IPS DF 6.9 (cell line): ENCODE measurements around the gene ZIM2.

Experiments used
- DNase-seq: peaks from one replicate; pipeline ENCODE4 v3.0.0-alpha.2; 2013; ENCODE audit warnings: low read depth, low spot score
- H3K27ac ChIP-seq: one replicate; pipeline ENCODE4 v1.5.1; 2013; ENCODE audit warnings: low read length, control low read depth
- H3K27me3 ChIP-seq: 2 replicates; pipeline ENCODE4 v1.6.1; 2013; ENCODE audit warnings: mild to moderate bottlenecking, low read length; ENCODE audit not compliant: control insufficient read depth, insufficient read depth
- H3K36me3 ChIP-seq: 2 replicates; pipeline ENCODE4 v1.6.1; 2013; ENCODE audit warnings: low read length; ENCODE audit not compliant: control insufficient read depth, insufficient read depth
- H3K4me1 ChIP-seq: 2 replicates; pipeline ENCODE4 v1.6.1; 2013; ENCODE audit warnings: low read length; ENCODE audit not compliant: control insufficient read depth, insufficient read depth
- H3K4me3 ChIP-seq: 2 replicates; pipeline ENCODE4 v1.5.1; 2013; ENCODE audit warnings: mild to moderate bottlenecking, low read length
- H3K9me3 ChIP-seq: 2 replicates; pipeline ENCODE4 v1.6.1; 2013; ENCODE audit warnings: low read length, inconsistent platforms; ENCODE audit not compliant: control insufficient read depth, insufficient read depth
- WGBS: extraction: QIAGEN DNeasy Blood & Tissue Kit; methylation state at CpG from one replicate; pipeline ENCODE4 v1.1.7; 2013; ENCODE audit warnings: mixed read lengths, missing lambda C conversion rate; ENCODE audit not compliant: insufficient read length, insufficient coverage; 5-methylcytosine and 5-hydroxymethylcytosine counted together

Gene ZIM2

DNA sequence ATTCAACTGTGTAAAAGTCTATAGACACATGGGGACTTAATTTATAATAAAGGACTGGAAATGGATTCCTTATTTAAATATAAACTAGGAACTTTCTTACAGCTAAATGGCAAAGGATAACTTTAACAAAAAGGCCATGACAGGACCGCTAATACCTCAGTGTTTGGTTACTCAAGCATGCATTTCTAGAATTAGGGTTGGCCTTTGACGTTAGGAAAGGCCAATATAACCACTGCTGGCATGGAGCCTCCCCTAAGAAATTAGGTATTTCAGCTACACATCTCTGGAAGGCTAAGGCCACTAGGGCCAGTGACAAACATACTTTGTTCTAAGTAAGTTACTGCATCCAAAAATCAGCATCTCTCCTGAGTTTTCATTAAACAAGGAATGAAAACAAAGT, 9.3 kb downstream of the ZIM2 start:
- Histone ChIP-seq H3K4me3 (no peak overlapping the region), H3K36me3 (no peaks in the 10 kb centered on the region), H3K9me3 (peaks cover 17% of the 10 kb centered on the region), H3K4me1 (no peaks in the 10 kb centered on the region), H3K27ac (no peak overlapping the region), H3K27me3 (no peaks in the 10 kb centered on the region)
- no peak for DNase-seq
- no CpG with 5 or more reads among the region's 2 CpGs for WGBS

DNA sequence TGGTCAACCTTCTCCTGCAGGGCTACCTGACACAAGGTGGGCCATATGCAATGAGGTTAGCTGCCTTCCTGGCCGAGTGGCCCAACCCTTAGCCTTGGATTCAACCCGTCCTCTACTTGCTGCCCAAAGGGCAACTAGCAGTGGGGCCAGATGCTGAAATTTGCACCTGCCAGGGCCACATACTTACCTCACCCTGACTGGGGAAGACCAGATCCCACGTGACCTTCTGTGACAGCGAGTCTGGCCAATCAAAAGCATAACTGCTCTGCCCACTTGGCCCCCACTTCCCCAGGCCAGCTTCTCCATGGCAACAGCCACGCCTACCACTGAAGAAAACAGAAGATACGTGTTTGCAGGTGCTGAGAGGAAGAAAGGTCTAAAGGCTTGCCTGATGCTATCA, 10.9 kb downstream of the ZIM2 start:
- Histone ChIP-seq H3K4me3 (no peak overlapping the region), H3K27me3 (no peaks in the 10 kb centered on the region), H3K27ac (no peak overlapping the region), H3K36me3 (no peaks in the 10 kb centered on the region), H3K9me3 (peaks cover 20% of the 10 kb centered on the region), H3K4me1 (no peaks in the 10 kb centered on the region)
- WGBS, result no CpG with 5 or more reads among the region's 6 CpGs
- no peak for DNase-seq

DNA sequence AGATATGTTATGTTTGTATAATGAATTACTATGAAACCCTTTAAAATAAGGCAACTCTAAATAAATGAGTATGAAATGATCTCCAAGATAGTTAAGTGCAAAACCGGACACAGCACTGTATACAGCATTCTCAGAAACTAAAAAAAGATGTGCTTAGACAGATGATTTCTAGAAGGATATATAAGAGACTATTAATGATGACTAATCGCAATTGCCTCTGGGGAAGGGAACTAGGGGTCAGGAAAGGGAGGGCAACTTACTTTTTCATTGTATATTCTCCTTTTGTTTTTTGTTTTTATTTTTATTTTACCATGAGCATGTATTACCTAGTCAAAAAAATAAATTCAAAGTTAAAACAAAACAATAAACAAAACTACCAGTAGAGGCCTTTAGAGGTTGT, 12.8 kb downstream of the ZIM2 start:
- no peaks in the 10 kb centered on the region for H3K27me3 ChIP-seq
- WGBS, result no CpG with 5 or more reads among the region's 2 CpGs
- H3K27ac ChIP-seq, result no peak overlapping the region
- no peaks in the 10 kb centered on the region for H3K4me1 ChIP-seq
- DNase-seq, result no peak
- H3K36me3 ChIP-seq, result no peaks in the 10 kb centered on the region
- H3K9me3 ChIP-seq, result peaks cover 22% of the 10 kb centered on the region
- no peak overlapping the region for H3K4me3 ChIP-seq

DNA sequence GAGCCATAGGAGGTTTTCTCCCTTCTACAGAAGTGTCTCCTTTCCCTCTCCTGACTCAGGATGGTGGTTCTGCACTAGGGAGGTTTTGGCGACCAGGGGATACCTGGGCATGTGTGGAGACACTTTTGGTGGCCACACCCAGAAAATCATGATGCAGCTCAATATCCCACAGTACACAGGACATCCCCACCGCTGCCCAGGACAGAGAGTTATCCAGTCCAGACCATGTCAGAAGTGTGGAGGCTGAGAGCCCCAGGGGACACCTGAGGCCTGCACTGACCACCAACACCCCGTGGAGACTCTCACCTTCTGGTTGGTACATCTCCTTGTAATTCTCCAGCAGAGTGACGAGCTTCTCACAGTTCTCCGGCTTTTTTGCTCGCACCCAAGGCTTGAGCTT, 16.6 kb downstream of the ZIM2 start:
- no CpG with 5 or more reads among the region's 6 CpGs for WGBS
- Histone ChIP-seq H3K9me3 (peaks cover 23% of the 10 kb centered on the region), H3K27me3 (no peaks in the 10 kb centered on the region), H3K4me3 (no peak overlapping the region), H3K27ac (no peak overlapping the region), H3K36me3 (no peaks in the 10 kb centered on the region), H3K4me1 (no peaks in the 10 kb centered on the region)
- no peak for DNase-seq

DNA sequence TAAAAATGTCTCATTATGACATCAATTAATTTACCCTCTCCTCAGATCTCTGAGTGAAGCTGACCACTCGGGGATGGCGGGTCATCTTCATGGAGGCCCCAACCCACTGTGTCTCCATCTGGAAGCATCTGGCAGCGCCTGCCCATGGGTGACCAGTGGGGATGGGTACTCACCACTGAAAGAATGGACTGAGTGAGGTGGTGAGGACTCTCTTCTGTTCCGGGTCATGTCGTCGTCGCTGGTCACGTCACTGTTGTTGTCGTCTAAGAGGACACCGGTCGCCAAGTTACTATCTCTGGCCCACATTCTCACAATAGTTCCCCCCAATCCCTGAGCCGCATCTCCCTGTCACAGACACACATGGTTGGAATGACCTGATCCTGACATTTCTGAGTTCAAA, 17.1 kb downstream of the ZIM2 start:
- H3K36me3 ChIP-seq, result no peaks in the 10 kb centered on the region

DNA sequence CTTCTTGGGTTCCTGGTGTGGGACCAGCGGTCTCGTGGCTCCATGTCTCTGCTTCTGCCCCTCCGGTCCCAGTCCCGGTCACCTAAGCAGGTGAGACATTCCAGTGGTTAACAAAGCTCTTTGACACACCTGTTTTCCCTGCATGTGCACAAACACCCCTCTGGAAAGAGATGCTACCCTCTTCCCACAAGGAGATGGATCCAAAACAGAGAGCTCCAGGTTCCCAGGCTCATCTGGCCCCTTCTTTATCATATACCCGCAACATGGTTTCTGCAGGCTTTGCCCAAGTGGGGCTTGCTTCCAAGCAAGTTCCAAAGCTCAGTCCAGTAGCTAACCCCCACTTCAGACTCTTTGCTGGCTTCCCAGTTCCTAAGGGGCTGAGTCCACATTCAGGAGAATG, 17.8 kb downstream of the ZIM2 start:
- DNase-seq, result no peak
- peaks cover 28% of the 10 kb centered on the region for H3K9me3 ChIP-seq
- no peaks in the 10 kb centered on the region for H3K4me1 ChIP-seq
- no peaks in the 10 kb centered on the region for H3K36me3 ChIP-seq
- WGBS, result no CpG with 5 or more reads among the region's 5 CpGs
- H3K4me3 ChIP-seq, result no peak overlapping the region
- no peak overlapping the region for H3K27ac ChIP-seq
- no peaks in the 10 kb centered on the region for H3K27me3 ChIP-seq

More for the DNA sequence above, 17.1 kb downstream of the ZIM2 start:
- WGBS, result no CpG with 5 or more reads among the region's 12 CpGs
- Histone ChIP-seq H3K27ac (no peak overlapping the region), H3K9me3 (peaks cover 25% of the 10 kb centered on the region), H3K4me1 (no peaks in the 10 kb centered on the region), H3K4me3 (no peak overlapping the region), H3K27me3 (no peaks in the 10 kb centered on the region)
- DNase-seq, result no peak

DNA sequence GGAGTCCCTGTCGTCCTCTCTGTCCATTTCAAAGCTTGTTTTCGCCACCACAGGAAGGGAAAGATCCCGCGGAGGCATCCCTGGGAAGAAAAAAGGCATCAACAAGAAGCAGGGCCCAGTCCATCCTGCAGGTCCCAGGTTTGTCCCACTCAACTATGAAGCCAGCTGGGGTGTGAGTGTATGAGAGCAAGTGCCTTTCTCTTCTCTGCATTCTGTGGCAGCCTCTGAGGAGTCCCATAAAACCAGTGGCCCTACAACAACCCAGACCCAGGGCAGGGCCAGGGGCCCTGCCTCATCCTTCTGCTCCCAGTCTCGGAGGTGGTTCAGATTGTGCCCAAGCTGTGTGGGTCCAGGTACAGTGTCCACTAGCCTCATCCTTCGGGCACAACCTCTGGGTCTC, 18.9 kb downstream of the ZIM2 start:
- WGBS, result no CpG with 5 or more reads among the region's 6 CpGs
- no peak for DNase-seq
- no peak overlapping the region for H3K4me3 ChIP-seq
- no peak overlapping the region for H3K27ac ChIP-seq
- H3K27me3 ChIP-seq, result no peaks in the 10 kb centered on the region
- H3K36me3 ChIP-seq, result no peaks in the 10 kb centered on the region
- H3K4me1 ChIP-seq, result no peaks in the 10 kb centered on the region
- peaks cover 30% of the 10 kb centered on the region for H3K9me3 ChIP-seq

DNA sequence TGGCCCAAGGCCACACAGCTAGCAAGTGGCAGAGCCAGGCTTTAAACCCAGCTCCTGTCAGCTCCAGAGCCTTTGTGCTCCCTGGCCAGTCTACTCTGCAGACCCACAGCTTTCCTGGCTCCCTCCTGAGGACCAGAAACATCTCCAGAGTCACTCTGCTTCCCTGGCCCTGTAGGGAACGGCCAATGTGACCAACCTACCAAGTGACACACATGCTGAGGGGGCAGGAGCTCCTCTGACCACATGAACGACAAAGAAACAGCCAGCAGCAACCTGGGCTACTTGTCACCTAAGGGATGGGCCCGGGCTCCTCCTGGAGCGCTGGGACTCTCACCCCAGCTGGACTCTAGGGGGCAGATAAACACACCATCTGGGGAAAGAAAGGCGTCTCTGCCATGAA, 19.3 kb downstream of the ZIM2 start:
- WGBS, result no CpG with 5 or more reads among the region's 5 CpGs
- no peaks in the 10 kb centered on the region for H3K27me3 ChIP-seq
- peaks cover 34% of the 10 kb centered on the region for H3K9me3 ChIP-seq
- H3K36me3 ChIP-seq, result no peaks in the 10 kb centered on the region
- H3K27ac ChIP-seq, result no peak overlapping the region
- DNase-seq, result no peak
- H3K4me1 ChIP-seq, result no peaks in the 10 kb centered on the region
- H3K4me3 ChIP-seq, result no peak overlapping the region

DNA sequence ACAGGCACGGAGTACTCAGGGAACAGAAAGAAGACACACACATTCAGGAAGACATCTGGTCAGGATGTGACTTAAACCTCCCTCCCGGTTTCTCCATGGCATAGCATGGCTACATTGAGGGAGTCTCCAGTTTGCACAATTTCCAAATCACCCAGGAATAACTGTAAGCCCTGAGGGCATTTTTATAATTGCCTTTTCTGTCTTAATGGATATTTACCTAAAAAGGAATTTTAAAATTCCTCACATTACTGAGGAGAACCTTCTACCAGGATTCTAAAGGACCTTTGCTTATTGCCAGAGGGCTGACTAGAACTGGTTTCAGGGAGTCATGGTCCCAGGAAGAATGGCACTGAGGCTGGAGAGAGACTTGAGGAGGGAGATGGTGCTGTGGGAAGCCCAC, 21.4 kb downstream of the ZIM2 start:
- DNase-seq, result no peak
- no CpG with 5 or more reads among the region's 2 CpGs for WGBS
- H3K4me1 ChIP-seq, result no peaks in the 10 kb centered on the region
- no peaks in the 10 kb centered on the region for H3K36me3 ChIP-seq
- H3K9me3 ChIP-seq, result peaks cover 36% of the 10 kb centered on the region
- H3K27ac ChIP-seq, result no peak overlapping the region
- no peak overlapping the region for H3K4me3 ChIP-seq
- no peaks in the 10 kb centered on the region for H3K27me3 ChIP-seq

DNA sequence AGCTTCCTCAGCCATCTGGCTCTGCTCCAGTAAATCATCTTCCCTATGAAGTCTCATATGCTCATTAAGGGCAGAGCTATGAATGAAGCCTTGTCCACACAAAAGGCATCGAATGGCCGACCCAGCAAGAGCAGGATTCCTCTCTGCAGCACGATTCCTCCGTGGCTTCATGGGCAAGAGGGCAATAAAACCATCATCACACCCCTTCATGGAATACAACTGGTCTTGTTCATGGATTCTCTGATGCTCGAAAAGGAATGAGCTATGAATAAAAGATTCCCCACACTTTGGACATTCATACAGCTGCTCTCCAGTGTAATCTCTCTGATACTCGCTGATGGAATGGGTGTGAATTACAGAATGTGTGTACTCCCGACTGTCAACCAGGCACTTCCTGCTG, 25.9 kb downstream of the ZIM2 start:
- no peaks in the 10 kb centered on the region for H3K4me1 ChIP-seq
- DNase-seq, result no peak
- no peaks in the 10 kb centered on the region for H3K27me3 ChIP-seq
- no peak overlapping the region for H3K27ac ChIP-seq
- WGBS, result no CpG with 5 or more reads among the region's 7 CpGs
- no peaks in the 10 kb centered on the region for H3K36me3 ChIP-seq
- peaks cover 28% of the 10 kb centered on the region for H3K9me3 ChIP-seq
- H3K4me3 ChIP-seq, result no peak overlapping the region

DNA sequence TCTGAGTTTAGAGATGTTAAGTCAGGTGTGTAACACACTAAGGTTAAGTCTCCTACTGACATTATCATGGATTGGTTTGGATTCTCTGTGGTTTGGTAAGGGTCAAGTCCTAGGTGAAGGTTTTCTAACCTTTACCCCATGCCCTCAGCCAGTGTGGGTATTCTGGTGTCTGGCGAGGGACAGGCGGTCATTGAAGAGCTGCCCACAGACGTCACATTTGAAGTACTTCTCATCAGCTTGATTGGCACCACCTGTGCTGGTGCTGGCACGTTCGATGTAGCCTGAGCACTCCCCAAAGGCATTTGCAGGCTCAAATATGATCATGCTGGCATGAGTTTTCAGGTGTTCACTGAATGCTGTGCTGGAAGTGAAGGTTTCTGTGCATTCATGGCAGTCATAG, 27.0 kb downstream of the ZIM2 start:
- no peak overlapping the region for H3K4me3 ChIP-seq
- no peak overlapping the region for H3K27ac ChIP-seq
- H3K9me3 ChIP-seq, result peaks cover 26% of the 10 kb centered on the region
- H3K4me1 ChIP-seq, result no peaks in the 10 kb centered on the region
- H3K27me3 ChIP-seq, result no peaks in the 10 kb centered on the region
- no peaks in the 10 kb centered on the region for H3K36me3 ChIP-seq
- no CpG with 5 or more reads among the region's 5 CpGs for WGBS
- no peak for DNase-seq
